Stimulated activated CD4-positive, alpha-beta T cell treated with anti-CD3 and anti-CD28 coated beads, Interleukin-15, amount 100 ng/mL, for 24 hours (primary cell): ENCODE data around the gene CITED2.
"Not testable (repeated sequence)": the region's sequence is repeated elsewhere in the genome, so short reads cannot be mapped to it uniquely, and the experiment has no call there.

Experiments
- DNase-seq: peaks from one replicate; pipeline ENCODE4 v3.0.0-alpha.2; 2020

The CITED2 gene

GRCh38 chr6:139374357-139375225, at the start of gene CITED2:
Gene CITED2, minus strand, starts transcription at chr6:139374648. Its CDS starts 704 bp downstream, at chr6:139373944.
- DNase-seq = peak; percentile 89

- DNase-seq = no peak
These were observed 48.7 kb upstream of the CITED2 start for GRCh38 chr6:139423037-139423703.

GRCh38 chr6:139422105-139423036, 47.9 kb upstream of the CITED2 start:
- no peak for DNase-seq

GRCh38 chr6:139418481-139419132, 44.2 kb upstream of the CITED2 start:
- DNase-seq = no peak

- no peak for DNase-seq
These were observed 41.7 kb upstream of the CITED2 start for GRCh38 chr6:139416146-139416545.

- no peak for DNase-seq
These were observed 40.9 kb upstream of the CITED2 start for GRCh38 chr6:139415365-139415764.

- DNase-seq = not testable (repeated sequence)
These were observed 37.7 kb upstream of the CITED2 start for GRCh38 chr6:139412103-139412502.

- DNase-seq = no peak
These were observed 34.6 kb upstream of the CITED2 start for GRCh38 chr6:139409026-139409425.

- no peak for DNase-seq
These were observed 33.3 kb upstream of the CITED2 start for GRCh38 chr6:139407718-139408222.

- no peak for DNase-seq
These were observed 32.3 kb upstream of the CITED2 start for GRCh38 chr6:139406577-139407343.

GRCh38 chr6:139402876-139403386, 28.5 kb upstream of the CITED2 start:
- no peak for DNase-seq

GRCh38 chr6:139398658-139399057, 24.2 kb upstream of the CITED2 start:
- DNase-seq = no peak

- DNase-seq = no peak
These were observed 21.4 kb upstream of the CITED2 start for GRCh38 chr6:139395891-139396301.

- no peak for DNase-seq
These were observed 20.9 kb upstream of the CITED2 start for GRCh38 chr6:139395371-139395770.

- no peak for DNase-seq
These were observed 19.7 kb upstream of the CITED2 start for GRCh38 chr6:139394027-139394649.

- no peak for DNase-seq
These were observed 18.3 kb upstream of the CITED2 start for GRCh38 chr6:139392794-139393193.

GRCh38 chr6:139391709-139392108, 17.3 kb upstream of the CITED2 start:
- no peak for DNase-seq

GRCh38 chr6:139390447-139390846, 16.0 kb upstream of the CITED2 start:
- no peak for DNase-seq

- no peak for DNase-seq
These were observed 13.9 kb upstream of the CITED2 start for GRCh38 chr6:139388384-139388783.

- no peak for DNase-seq
These were observed 12.0 kb upstream of the CITED2 start for GRCh38 chr6:139386404-139386803.
